Retinal pigment epithelial cell (primary cell): Measurements from ENCODE around the gene AAMDC.
"Not testable (repeated sequence)": the region's sequence is repeated elsewhere in the genome, so short reads cannot be mapped to it uniquely, and the experiment has no call there.

Experiments used
- DNase-seq: peaks from one replicate; pipeline ENCODE4 v3.0.0-alpha.2; 2010; ENCODE audit warnings: low read depth
- H3K4me3 ChIP-seq: 2 replicates; pipeline ENCODE4 v1.5.1; 2011; ENCODE audit warnings: mild to moderate bottlenecking, low read length, control low read depth, moderate library complexity
- CTCF ChIP-seq: conservative IDR thresholded peaks from 2 replicates; pipeline ENCODE4 v1.5.1; 2011; ENCODE audit warnings: low read depth, low read length, control low read depth, inconsistent platforms

AAMDC gene

GRCh38 chr11:77884186-77884828 is 63.4 kb downstream of the AAMDC start:
- TF ChIP-seq CTCF, result no peak
- H3K4me3 ChIP-seq, result no peak overlapping the region
- DNase-seq, result no peak

GRCh38 chr11:77884829-77885190 is 63.9 kb downstream of the AAMDC start:
- no peak for DNase-seq
- TF ChIP-seq CTCF, result no peak
- H3K4me3 ChIP-seq, result no peak overlapping the region

GRCh38 chr11:77886401-77886800 is 65.5 kb downstream of the AAMDC start:
- DNase-seq, result no peak
- TF ChIP-seq CTCF, result no peak
- H3K4me3 ChIP-seq, result no peak overlapping the region

GRCh38 chr11:77889045-77889444 is 68.1 kb downstream of the AAMDC start:
- H3K4me3 ChIP-seq, DNase-seq: not testable (repeated sequence)

- DNase-seq, H3K4me3 ChIP-seq: not testable (repeated sequence)
Measured at GRCh38 chr11:77890100-77890614, 69.2 kb downstream of the AAMDC start.

- DNase-seq, H3K4me3 ChIP-seq: not testable (repeated sequence)
Measured at GRCh38 chr11:77890619-77891056, 69.7 kb downstream of the AAMDC start.

GRCh38 chr11:77891256-77891655 is 70.3 kb downstream of the AAMDC start:
- DNase-seq, result not testable (repeated sequence)

GRCh38 chr11:77891703-77892102 is 70.8 kb downstream of the AAMDC start:
- DNase-seq, H3K4me3 ChIP-seq: not testable (repeated sequence)

More at GRCh38 chr11:77891256-77891655, 70.3 kb downstream of the AAMDC start:
- not testable (repeated sequence) for H3K4me3 ChIP-seq

- not testable (repeated sequence) for DNase-seq, H3K4me3 ChIP-seq
Measured at GRCh38 chr11:77894949-77895348, 74.0 kb downstream of the AAMDC start.

GRCh38 chr11:77908835-77909234 is 87.9 kb downstream of the AAMDC start:
- no peak for DNase-seq

More at GRCh38 chr11:77908835-77909234, 87.9 kb downstream of the AAMDC start:
- H3K4me3 ChIP-seq, result no peak overlapping the region
- TF ChIP-seq CTCF, result no peak
